Lower lobe of right lung (tissue), 2 donors: ENCODE data around the gene DAPK2. TPM values are rescaled to one million over a fixed set of nuclear protein-coding genes. Genes with fewer than 3 reads are reported as not detected.

Source experiments
- ATAC-seq, 2 donors: fragments of 200-7000 bp; cut with Tn5 transposase; one replicate each; pipeline ENCODE4 v1.9.1; 2020 to 2022; ENCODE audit warnings: mild to moderate bottlenecking in 2 of 2, moderate library complexity in 2 of 2
- DNase-seq: peaks from one replicate; pipeline ENCODE4 v3.0.0-alpha.2; 2020
- H3K27ac ChIP-seq: fragments of 200-600 bp; one replicate; pipeline ENCODE4 v1.8.0; 2022
- H3K27me3 ChIP-seq: fragments of 200-600 bp; one replicate; pipeline ENCODE4 v1.8.0; 2022; ENCODE audit warnings: low read depth
- H3K36me3 ChIP-seq: fragments of 200-600 bp; one replicate; pipeline ENCODE4 v1.8.0; 2022; ENCODE audit warnings: mild to moderate bottlenecking
- H3K4me1 ChIP-seq: fragments of 200-600 bp; one replicate; pipeline ENCODE4 v1.8.0; 2022
- H3K4me3 ChIP-seq: fragments of 200-600 bp; one replicate; pipeline ENCODE4 v1.8.0; 2022; ENCODE audit warnings: mild to moderate bottlenecking
- H3K9me3 ChIP-seq: fragments of 200-600 bp; one replicate; pipeline ENCODE4 v1.8.0; 2022
- CTCF ChIP-seq: fragments of 200-600 bp; IDR thresholded peaks from one replicate; pipeline ENCODE4 v1.8.0; 2022; ENCODE audit warnings: antibody characterized with exemption, mild to moderate bottlenecking
- intact Hi-C: fragments of 100-400 bp; cut with DNase I; formaldehyde crosslinking; loops from one replicate; pipeline ENCODE4 v1.11.0; 2022
- total RNA-seq: library from RNA; stranded (reverse); fragmentation: NEBNext Ultra II Directional; extraction: Animal tissue kit (Norgen Biotek cat#: 25700); gene quantifications from one replicate; pipeline ENCODE4 v1.2.1, GENCODE V29; 2021
- donor health status: DM: no; HTN: yes; CAD: no; lungs with severe emphysema.

The DAPK2 gene
- total RNA-seq, 1 donor from 2014 or later = 56.8 TPM

- H3K27ac ChIP-seq = no peak overlapping the region
- ATAC-seq (no peak), DNase-seq (peak; percentile 20)
- H3K4me3 ChIP-seq = no peak overlapping the region
- H3K27me3 ChIP-seq = no peaks in the 10 kb centered on the region
- no peaks in the 10 kb centered on the region for H3K36me3 ChIP-seq
- no peaks in the 10 kb centered on the region for H3K9me3 ChIP-seq
- TF ChIP-seq CTCF = no peak
- intact Hi-C loops = no loop called here
- peaks cover 35% of the 10 kb centered on the region for H3K4me1 ChIP-seq
These were observed 154.5 kb downstream of the DAPK2 start for GRCh38 chr15:63891768-63892133.

DNA sequence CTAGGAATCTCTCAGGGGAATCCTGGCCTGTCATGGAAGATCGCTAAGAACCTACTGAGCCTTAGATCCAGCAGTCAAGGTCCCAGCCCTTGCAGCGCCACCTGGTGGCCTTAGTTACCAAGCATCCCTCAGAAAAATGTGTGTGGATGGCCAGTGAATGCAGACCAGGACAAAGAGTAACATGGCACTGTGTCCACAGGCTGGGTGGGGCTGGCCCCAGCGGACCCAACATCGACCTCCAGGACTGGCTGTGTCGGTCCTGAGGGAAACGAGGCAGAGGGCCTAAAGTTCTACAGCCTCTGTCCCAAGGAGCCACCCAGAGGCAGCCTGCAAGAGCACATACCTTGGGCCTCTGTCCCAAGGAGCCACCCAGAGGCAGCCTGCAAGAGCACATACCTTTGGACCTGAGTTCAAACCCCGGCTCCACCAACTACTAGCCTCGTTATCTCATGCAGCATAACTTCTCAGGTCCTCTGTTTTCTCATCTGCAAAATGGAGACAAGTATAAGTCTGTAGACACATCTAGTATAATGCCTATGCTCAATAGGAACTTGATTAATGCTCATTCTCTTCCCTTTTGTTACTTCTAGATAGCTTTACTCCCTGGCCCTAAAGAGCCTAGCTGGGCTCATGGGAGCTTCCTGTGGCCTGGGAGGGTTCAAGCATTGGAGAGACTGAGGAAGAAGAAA lies 155.1 kb downstream of the DAPK2 start:
- H3K4me3 ChIP-seq = no peak overlapping the region
- H3K4me1 ChIP-seq = peaks cover 30% of the 10 kb centered on the region
- no peaks in the 10 kb centered on the region for H3K27me3 ChIP-seq
- ATAC-seq (peak; percentile 76 to 78), DNase-seq (peak; percentile 85)
- TF ChIP-seq CTCF = peak; percentile 91
- no peaks in the 10 kb centered on the region for H3K36me3 ChIP-seq
- no peaks in the 10 kb centered on the region for H3K9me3 ChIP-seq
- H3K27ac ChIP-seq = no peak overlapping the region
- intact Hi-C loops = no loop called here

DNA sequence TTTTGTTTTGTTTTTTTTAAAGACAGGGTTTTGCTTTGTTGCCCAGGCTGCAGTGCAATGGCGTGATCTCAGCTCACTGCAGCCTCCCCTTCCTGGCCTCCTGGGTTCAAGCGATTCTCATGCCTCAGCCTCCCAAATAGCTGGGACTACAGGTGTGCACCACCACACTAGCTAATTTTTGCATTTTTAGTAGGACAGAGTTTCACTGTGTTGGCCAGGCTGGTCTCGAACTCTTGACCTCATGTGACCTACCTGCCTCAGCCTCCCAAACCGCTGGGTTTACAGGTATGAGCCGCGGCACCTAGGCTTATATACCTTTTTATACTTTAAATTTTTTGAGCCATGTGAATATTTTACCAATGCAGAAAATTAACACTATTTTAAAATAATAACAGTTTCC lies 155.7 kb downstream of the DAPK2 start:
- no peaks in the 10 kb centered on the region for H3K36me3 ChIP-seq

GRCh38 chr15:63889831-63890230 lies 156.5 kb downstream of the DAPK2 start:
- no peaks in the 10 kb centered on the region for H3K9me3 ChIP-seq
- H3K27me3 ChIP-seq = no peaks in the 10 kb centered on the region
- DNase-seq (no peak), ATAC-seq (no peak)
- H3K4me3 ChIP-seq = no peak overlapping the region
- H3K36me3 ChIP-seq = no peaks in the 10 kb centered on the region
- intact Hi-C loops = no loop called here
- H3K27ac ChIP-seq = no peak overlapping the region
- peaks cover 24% of the 10 kb centered on the region for H3K4me1 ChIP-seq
- no peak for TF ChIP-seq CTCF

More for the DNA sequence above, 155.7 kb downstream of the DAPK2 start:
- Histone ChIP-seq H3K4me1 (peaks cover 24% of the 10 kb centered on the region), H3K27ac (no peak overlapping the region), H3K4me3 (no peak overlapping the region), H3K9me3 (no peaks in the 10 kb centered on the region), H3K27me3 (no peaks in the 10 kb centered on the region)
- intact Hi-C loops = no loop called here
- ATAC-seq = no peak
- no peak for DNase-seq
- no peak for TF ChIP-seq CTCF

- ATAC-seq = no peak
- Histone ChIP-seq H3K4me3 (no peak overlapping the region), H3K36me3 (no peaks in the 10 kb centered on the region), H3K27ac (no peak overlapping the region), H3K27me3 (no peaks in the 10 kb centered on the region), H3K4me1 (peaks cover 19% of the 10 kb centered on the region), H3K9me3 (no peaks in the 10 kb centered on the region)
- no peak for DNase-seq
- intact Hi-C loops = no loop called here
- no peak for TF ChIP-seq CTCF
These were observed 157.5 kb downstream of the DAPK2 start for GRCh38 chr15:63888823-63889222.
